Measurements from ENCODE around the gene GJC2.

- no peak for TF ChIP-seq TAF1 (IDR thresholded peaks at IDR 0.05; ENCODE audit: borderline replicate concordance, low read depth, low read length)
- no peak for TF ChIP-seq POLR2A (IDR thresholded peaks at IDR 0.05; ENCODE audit: low read depth, low read length)
- no peak for TF ChIP-seq POLR2AphosphoS5 (IDR thresholded peaks at IDR 0.05; ENCODE audit: low read depth, low read length)
These were observed 32.7 kb downstream of the GJC2 start for GRCh38 chr1:228182296-228183030.
